ENCODE measurements around the gene SUV39H2. TPM values are rescaled to one million over a fixed set of nuclear protein-coding genes. Genes with fewer than 3 reads are reported as not detected.

SUV39H2 gene, protein sequence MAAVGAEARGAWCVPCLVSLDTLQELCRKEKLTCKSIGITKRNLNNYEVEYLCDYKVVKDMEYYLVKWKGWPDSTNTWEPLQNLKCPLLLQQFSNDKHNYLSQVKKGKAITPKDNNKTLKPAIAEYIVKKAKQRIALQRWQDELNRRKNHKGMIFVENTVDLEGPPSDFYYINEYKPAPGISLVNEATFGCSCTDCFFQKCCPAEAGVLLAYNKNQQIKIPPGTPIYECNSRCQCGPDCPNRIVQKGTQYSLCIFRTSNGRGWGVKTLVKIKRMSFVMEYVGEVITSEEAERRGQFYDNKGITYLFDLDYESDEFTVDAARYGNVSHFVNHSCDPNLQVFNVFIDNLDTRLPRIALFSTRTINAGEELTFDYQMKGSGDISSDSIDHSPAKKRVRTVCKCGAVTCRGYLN
- total RNA-seq (10 to 100 TPM; 29.9 to 39.1 TPM), polyA plus RNA-seq (ENCODE audit: insufficient read depth, low read depth, low replicate concordance) (69.4 TPM)
- long read RNA-seq, donor 1, partial matches to known transcripts = 6 of 13 reads
- long read RNA-seq, donor 1, other reads (novel, unspliced or antisense) = 0 of 13 reads
- long read RNA-seq, donor 2, partial matches to known transcripts = 0 of 5 reads
- long read RNA-seq, donor 2, other reads (novel, unspliced or antisense) = 0 of 5 reads

DNA sequence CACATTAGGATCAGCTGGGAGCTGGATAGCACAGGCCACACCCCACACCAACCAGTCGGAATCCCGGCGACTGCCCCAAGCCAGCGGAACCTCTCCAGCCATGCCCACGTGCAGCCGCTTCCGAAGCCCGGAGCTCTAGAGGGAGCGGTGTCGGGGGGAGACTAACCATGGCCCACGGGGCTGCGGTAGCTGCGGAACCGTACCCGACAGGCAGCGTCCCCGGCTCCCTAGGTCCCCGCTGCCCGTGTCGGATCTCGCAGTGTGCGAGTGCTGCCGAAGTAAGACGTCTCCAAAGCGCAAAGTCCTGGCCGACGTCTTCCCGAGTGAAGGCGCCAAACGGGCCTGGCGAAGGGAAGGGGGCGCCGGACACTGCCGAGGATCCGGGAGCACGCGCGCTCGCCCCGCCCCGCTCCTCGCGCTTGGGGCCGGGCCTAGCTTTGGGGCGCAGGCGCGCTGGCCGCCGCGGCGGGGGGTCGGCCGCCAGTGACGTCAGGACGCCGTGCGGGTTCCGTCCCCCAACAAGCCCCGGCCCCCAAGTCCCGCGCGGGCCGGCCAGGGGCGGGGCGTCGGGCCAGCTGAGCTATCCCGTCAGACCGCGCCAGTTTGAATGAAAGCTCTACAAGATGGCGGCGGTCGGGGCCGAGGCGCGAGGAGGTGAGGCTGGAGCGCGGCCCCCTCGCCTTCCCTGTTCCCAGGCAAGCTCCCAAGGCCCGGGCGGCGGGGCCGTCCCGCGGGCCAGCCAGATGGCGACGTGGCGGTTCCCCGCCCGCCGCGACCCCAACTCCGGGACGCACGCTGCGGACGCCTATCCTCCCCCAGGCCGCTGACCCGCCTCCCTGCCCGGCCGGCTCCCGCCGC lies at the start of gene SUV39H2:
Gene SUV39H2 (plus strand): TSS at position 601 of the 858 bp plus-strand sequence. CDS start 23 bp downstream, at position 624.
- H3K4me1 ChIP-seq = peaks cover 7% of the 10 kb centered on the region
- TF ChIP-seq, protein P1, sequence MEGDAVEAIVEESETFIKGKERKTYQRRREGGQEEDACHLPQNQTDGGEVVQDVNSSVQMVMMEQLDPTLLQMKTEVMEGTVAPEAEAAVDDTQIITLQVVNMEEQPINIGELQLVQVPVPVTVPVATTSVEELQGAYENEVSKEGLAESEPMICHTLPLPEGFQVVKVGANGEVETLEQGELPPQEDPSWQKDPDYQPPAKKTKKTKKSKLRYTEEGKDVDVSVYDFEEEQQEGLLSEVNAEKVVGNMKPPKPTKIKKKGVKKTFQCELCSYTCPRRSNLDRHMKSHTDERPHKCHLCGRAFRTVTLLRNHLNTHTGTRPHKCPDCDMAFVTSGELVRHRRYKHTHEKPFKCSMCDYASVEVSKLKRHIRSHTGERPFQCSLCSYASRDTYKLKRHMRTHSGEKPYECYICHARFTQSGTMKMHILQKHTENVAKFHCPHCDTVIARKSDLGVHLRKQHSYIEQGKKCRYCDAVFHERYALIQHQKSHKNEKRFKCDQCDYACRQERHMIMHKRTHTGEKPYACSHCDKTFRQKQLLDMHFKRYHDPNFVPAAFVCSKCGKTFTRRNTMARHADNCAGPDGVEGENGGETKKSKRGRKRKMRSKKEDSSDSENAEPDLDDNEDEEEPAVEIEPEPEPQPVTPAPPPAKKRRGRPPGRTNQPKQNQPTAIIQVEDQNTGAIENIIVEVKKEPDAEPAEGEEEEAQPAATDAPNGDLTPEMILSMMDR (IDR thresholded peaks at IDR 0.05) = no peak
- peak; percentile 38 for TF ChIP-seq POLR2A (IDR thresholded peaks at IDR 0.05)
- peak within 1 kb of the TSS; percentile 96 to 98 for H3K27ac ChIP-seq
- no peaks in the 10 kb centered on the region for H3K27me3 ChIP-seq
- 0 to 1% methylated on average over 1 to 51 of the region's 102 CpGs for WGBS, 2 donors
- no peaks in the 10 kb centered on the region for H3K9me3 ChIP-seq
- no peaks in the 10 kb centered on the region for H3K36me3 ChIP-seq (ENCODE audit: low read depth, missing control alignments)
- peak within 1 kb of the TSS; percentile 89 to 97 for H3K4me3 ChIP-seq
- peak; percentile 97 for DNase-seq
- intact Hi-C loops (cut with DNase I; ENCODE audit: low total_unique reads) = no loop called here

DNA sequence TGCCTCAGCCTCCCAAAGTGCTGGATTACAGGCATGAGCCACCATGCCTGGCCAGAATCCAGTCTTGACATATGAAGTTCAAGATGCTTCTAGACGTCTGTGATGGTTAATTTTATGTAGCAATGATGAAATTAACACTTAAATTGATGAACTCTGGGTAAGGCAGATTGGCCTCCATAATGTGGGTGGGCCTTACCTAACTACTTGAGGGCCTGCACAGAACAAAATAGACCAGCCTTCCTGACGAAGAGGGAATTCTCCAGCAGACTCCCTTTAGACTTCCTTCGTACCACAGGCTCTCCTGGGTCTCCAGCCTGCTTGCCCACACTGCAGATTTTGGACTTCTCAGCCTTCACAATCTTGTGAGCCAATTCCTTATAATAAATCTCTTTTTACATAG lies 45.6 kb upstream of the SUV39H2 start:
- Histone ChIP-seq H3K4me1 (peaks cover 10% of the 10 kb centered on the region), H3K36me3 (ENCODE audit: low read depth, missing control alignments) (no peaks in the 10 kb centered on the region), H3K4me3 (no peak overlapping the region), H3K27me3 (no peaks in the 10 kb centered on the region), H3K9me3 (no peaks in the 10 kb centered on the region), H3K27ac (no peak overlapping the region)
- intact Hi-C loops (cut with DNase I; ENCODE audit: low total_unique reads) = no loop called here
- TF ChIP-seq, protein P1 (IDR thresholded peaks at IDR 0.05) = no peak
- no peak for TF ChIP-seq POLR2A (IDR thresholded peaks at IDR 0.05)
- no peak for DNase-seq
- 74 to 84% methylated on average over 3 of the region's 3 CpGs for WGBS, 2 donors

DNA sequence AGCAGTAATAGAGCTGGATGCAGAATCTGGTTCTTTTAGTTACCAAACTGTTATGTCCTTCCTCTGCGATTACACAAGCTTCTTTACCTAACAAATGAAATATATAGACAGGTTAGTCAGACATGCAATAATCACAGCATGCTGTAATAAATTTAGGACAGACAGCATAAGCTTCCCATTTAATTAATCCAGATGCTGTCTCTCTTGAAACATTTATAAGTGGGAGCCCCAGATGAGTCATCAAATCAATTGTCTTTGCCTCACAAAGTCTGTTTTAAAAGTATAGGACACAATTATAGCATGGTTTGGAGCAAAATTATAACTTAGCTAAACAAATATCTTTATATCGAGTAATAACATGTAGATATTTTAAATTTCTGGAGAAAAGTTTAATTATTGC lies 42.5 kb upstream of the SUV39H2 start:
- no peak for TF ChIP-seq POLR2A (IDR thresholded peaks at IDR 0.05)
- TF ChIP-seq, protein P1 (IDR thresholded peaks at IDR 0.05) = no peak
- intact Hi-C loops (cut with DNase I; ENCODE audit: low total_unique reads) = no loop called here
- H3K27ac ChIP-seq = peak overlapping the region; percentile 90 to 98
- H3K27me3 ChIP-seq = no peaks in the 10 kb centered on the region
- DNase-seq = no peak
- no peaks in the 10 kb centered on the region for H3K36me3 ChIP-seq (ENCODE audit: low read depth, missing control alignments)
- no peaks in the 10 kb centered on the region for H3K9me3 ChIP-seq
- H3K4me3 ChIP-seq = no peak overlapping the region
- H3K4me1 ChIP-seq = peaks cover 10% of the 10 kb centered on the region
- WGBS, 2 donors = 93 to 97% methylated on average over 2 of the region's 2 CpGs

DNA sequence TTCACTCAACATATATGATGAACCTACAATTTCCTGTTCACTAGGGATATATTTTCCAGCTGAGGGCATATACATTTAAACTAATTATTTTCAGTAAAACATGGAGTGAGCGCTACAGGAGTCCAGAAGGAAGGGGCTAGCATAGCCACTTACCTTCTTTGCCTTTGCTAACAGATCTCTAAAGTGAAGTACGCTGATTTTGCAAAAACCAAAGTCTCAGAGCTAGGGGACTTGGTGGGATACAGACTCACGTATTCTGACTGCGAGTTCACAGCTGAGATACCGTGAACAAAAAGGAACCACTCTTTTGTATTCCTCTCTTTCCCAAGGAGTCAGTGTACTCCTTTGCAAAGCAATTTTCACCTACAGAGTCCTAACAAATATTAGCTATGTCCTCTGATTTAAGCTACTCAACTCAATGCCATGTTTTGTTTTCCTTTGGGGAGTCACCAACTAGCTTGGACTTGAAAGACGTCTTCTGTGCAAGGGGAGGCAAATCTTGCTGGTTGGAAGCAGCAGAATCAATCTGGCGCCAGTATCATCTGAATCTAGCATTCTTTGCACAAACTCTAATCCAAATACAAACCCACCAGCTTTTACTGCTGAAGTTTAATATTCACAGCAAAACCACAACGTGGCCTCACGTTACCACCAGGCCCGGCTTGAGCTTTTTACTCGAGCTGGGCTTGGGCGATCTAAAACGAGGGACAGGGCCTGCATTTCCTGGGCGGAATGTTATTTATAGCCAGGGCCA lies 41.5 kb upstream of the SUV39H2 start:
- Histone ChIP-seq H3K4me3 (peak overlapping the region; percentile 91 to 95), H3K36me3 (ENCODE audit: low read depth, missing control alignments) (no peaks in the 10 kb centered on the region), H3K27ac (peak overlapping the region; percentile 90 to 98), H3K9me3 (no peaks in the 10 kb centered on the region), H3K4me1 (peaks cover 10% of the 10 kb centered on the region), H3K27me3 (no peaks in the 10 kb centered on the region)
- 12 to 15% methylated on average over 14 of the region's 14 CpGs for WGBS, 2 donors
- no peak for DNase-seq
- TF ChIP-seq, protein P1 (IDR thresholded peaks at IDR 0.05) = no peak
- no peak for TF ChIP-seq POLR2A (IDR thresholded peaks at IDR 0.05)
- intact Hi-C loops (cut with DNase I; ENCODE audit: low total_unique reads) = no loop called here
